Amniotic stem cell (primary cell): ENCODE results near the gene SKAP1.
"Not testable (repeated sequence)": the region's sequence is repeated elsewhere in the genome, so short reads cannot be mapped to it uniquely, and the experiment has no call there.

Source experiments
- DNase-seq: peaks from one replicate; lab custom pipeline; 2025; lab: John Stamatoyannopoulos, UW

The SKAP1 gene

GRCh38 chr17:48368352-48368908 is 61.6 kb downstream of the SKAP1 start:
- no peak for DNase-seq

- DNase-seq: no peak
Observed at GRCh38 chr17:48363161-48363560, 66.9 kb downstream of the SKAP1 start.

GRCh38 chr17:48360861-48361633 is 69.0 kb downstream of the SKAP1 start:
- DNase-seq: not testable (repeated sequence)

- DNase-seq: no peak
Observed at GRCh38 chr17:48357779-48358602, 72.0 kb downstream of the SKAP1 start.

GRCh38 chr17:48356866-48357265 is 73.1 kb downstream of the SKAP1 start:
- DNase-seq: no peak

- no peak for DNase-seq
Observed at GRCh38 chr17:48352630-48353029, 77.4 kb downstream of the SKAP1 start.

GRCh38 chr17:48351911-48352332 is 78.1 kb downstream of the SKAP1 start:
- DNase-seq: no peak

- DNase-seq: no peak
Observed at GRCh38 chr17:48348352-48348751, 81.7 kb downstream of the SKAP1 start.

GRCh38 chr17:48347177-48347576 is 82.8 kb downstream of the SKAP1 start:
- DNase-seq: no peak

- no peak for DNase-seq
Observed at GRCh38 chr17:48344251-48344650, 85.8 kb downstream of the SKAP1 start.

GRCh38 chr17:48340916-48341315 is 89.1 kb downstream of the SKAP1 start:
- no peak for DNase-seq

- DNase-seq: no peak
Observed at GRCh38 chr17:48338720-48339119, 91.3 kb downstream of the SKAP1 start.

- DNase-seq: not testable (repeated sequence)
Observed at GRCh38 chr17:48337903-48338302, 92.1 kb downstream of the SKAP1 start.

- DNase-seq: no peak
Observed at GRCh38 chr17:48336986-48337385, 93.0 kb downstream of the SKAP1 start.

GRCh38 chr17:48335858-48336500 is 94.0 kb downstream of the SKAP1 start:
- DNase-seq: peak; percentile 12

- DNase-seq: no peak
Observed at GRCh38 chr17:48335146-48335784, 94.7 kb downstream of the SKAP1 start.

GRCh38 chr17:48333034-48333530 is 96.9 kb downstream of the SKAP1 start:
- DNase-seq: no peak

GRCh38 chr17:48330887-48331286 is 99.1 kb downstream of the SKAP1 start:
- DNase-seq: no peak

- DNase-seq: no peak
Observed at GRCh38 chr17:48330421-48330820, 99.6 kb downstream of the SKAP1 start.

- no peak for DNase-seq
Observed at GRCh38 chr17:48328457-48328856, 101.6 kb downstream of the SKAP1 start.

- DNase-seq: no peak
Observed at GRCh38 chr17:48326310-48326709, 103.7 kb downstream of the SKAP1 start.

GRCh38 chr17:48322060-48322459 is 108.0 kb downstream of the SKAP1 start:
- no peak for DNase-seq
